GM19043 (cell line): ENCODE results near the gene SRSF11.

ENCODE experiments used
- ATAC-seq: cut with Tn5 transposase; IDR thresholded peaks from one replicate; pipeline ENCODE4 v1.9.1; 2021; ENCODE audit warnings: low read depth; ENCODE audit not compliant: unreplicated experiment

SRSF11 gene

GRCh38 chr1:70295749-70296148 lies 74.6 kb downstream of the SRSF11 start:
- ATAC-seq, result no peak

- ATAC-seq, result no peak
These were observed 78.3 kb downstream of the SRSF11 start for GRCh38 chr1:70299472-70299871.
